ENCODE data around the gene KCNF1. TPM values are rescaled to one million over a fixed set of nuclear protein-coding genes. Genes with fewer than 3 reads are reported as not detected.

The KCNF1 gene
- total and polyA plus RNA-seq, 2 of the 8 experiments (the other 6 are each of a cell fraction or from before 2014, with no cell fraction given), result 0.48 to 1.5 TPM

DNA sequence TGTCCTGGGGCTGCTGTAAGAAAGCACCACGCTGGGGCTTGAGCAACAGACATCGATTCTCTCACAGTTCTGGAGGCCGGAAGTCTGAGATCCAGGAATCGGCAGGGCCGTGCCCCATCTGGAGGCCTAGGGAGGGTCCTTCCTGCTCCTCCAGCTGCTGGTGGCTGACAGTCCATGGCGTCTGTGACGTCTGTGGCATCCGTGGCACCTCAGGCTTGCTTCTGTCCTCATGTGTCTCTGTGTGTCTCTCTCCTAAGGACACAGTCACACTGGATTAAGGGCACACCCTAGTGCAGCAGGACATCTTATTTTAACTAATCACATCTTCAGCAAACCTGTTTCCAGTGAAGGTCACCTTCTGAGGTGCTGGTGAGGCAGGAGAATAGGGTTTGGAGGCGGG is 32.6 kb upstream of the KCNF1 start (continued):
- TF ChIP-seq SP1 (IDR thresholded peaks at IDR 0.05; ENCODE audit: low read depth, low read length), result no peak
- TF ChIP-seq KDM5A (IDR thresholded peaks at IDR 0.05; ENCODE audit: low read length), result no peak
